Lower leg skin (tissue), 4 donors: ENCODE measurements around the gene URI1. TPM values are rescaled to one million over a fixed set of nuclear protein-coding genes. Genes with fewer than 3 reads are reported as not detected.

Experiments used
- DNase-seq, 2 donors: peaks; one replicate each; pipeline ENCODE4 v3.0.0-alpha.2; 2019; ENCODE audit warnings: low spot score in 2 of 2
- H3K4me3 ChIP-seq: fragments of 200-600 bp; sonication (generic); 2 replicates; pipeline ENCODE4 v1.5.1; 2017; ENCODE audit warnings: mild to moderate bottlenecking, low read depth; ENCODE audit not compliant: poor library complexity, severe bottlenecking
- CTCF ChIP-seq, 3 donors: fragments of 450-650 bp; IDR thresholded peaks; one replicate each; pipeline ENCODE4 v1.5.1; 2016; ENCODE audit warnings: antibody characterized with exemption in 3 of 3, mild to moderate bottlenecking in 3 of 3, moderate library complexity in 2 of 3
- POLR2A ChIP-seq, 2 donors: fragments of 450-650 bp; IDR thresholded peaks; one replicate each; pipeline ENCODE4 v1.6.1; 2016 to 2017; ENCODE audit warnings: antibody characterized with exemption in 2 of 2, mild to moderate bottlenecking in 1 of 2, moderate library complexity in 1 of 2
- WGBS, 2 donors: methylation state at CpG; one replicate each; pipeline ENCODE4 v1.1.5; 2018; 5-methylcytosine and 5-hydroxymethylcytosine counted together
- intact Hi-C: fragments of 100-400 bp; cut with DNase I; formaldehyde crosslinking; loops from one replicate; pipeline ENCODE4 v1.15.0; 2023; ENCODE audit warnings: low total_unique reads
- total RNA-seq, 4 donors: library from RNA; depleted of rRNA; stranded (reverse); fragments of >200 nt; gene quantifications; one replicate each; pipeline ENCODE4 v1.1.0, GENCODE V29; 2016

URI1 gene
- total RNA-seq, 4 donors from 2014 or later: 36.6 to 66.0 (median 53.9) TPM

DNA sequence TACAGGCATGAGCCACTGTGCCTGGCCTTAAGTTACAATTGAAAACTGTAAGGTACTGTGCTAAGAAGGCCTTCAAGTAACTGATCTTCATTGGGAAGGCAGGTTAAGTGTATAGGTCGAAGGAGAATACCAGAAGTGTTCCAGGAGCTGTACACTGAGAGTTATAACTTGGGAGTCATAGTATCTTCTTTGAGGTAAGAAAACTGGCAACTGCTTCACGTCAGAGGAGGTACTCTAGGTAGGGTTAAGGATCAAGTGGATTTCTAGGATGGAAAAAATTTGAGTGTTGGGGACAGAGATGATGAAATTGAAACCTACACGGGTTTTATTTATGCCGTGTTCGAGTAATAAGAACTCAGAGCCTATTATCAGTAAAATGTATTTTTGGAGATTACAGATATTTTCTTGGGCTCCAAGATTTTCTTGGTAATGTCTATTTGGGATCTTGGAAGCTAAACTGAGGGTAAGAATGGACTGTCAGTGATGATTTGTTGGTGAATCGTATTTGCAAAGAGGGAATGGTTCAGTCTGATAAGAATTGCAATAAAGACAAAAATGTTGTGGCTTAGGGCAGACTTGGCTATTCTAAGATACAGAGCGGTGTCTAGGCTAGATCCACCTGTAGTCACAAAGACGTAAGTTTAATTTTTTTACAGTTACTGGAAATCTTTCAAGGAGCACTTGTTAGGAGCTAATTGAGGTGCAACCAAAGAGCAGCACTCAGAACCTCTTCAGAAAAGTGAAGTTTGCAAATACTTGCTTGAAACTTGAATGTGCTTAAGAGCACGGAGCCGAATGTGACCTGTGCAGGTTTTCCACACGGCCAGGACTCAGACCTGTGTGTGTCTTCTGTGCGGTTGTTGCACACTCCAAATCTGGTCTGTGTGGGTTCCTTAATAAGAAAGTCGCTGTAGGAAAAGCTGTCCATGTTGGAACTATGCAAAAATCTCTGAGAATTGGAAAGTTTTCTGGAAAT lies 102.5 kb downstream of the URI1 start:
- intact Hi-C loops: no loop called here
- H3K4me3 ChIP-seq: no peak overlapping the region
- TF ChIP-seq POLR2A (IDR thresholded peaks at IDR 0.05): no peak
- no peak for TF ChIP-seq CTCF (IDR thresholded peaks at IDR 0.05)
- DNase-seq: no peak
- 94% methylated on average over 13 of the region's 13 CpGs for WGBS, 2 donors

GRCh38 chr19:30046522-30046921 lies 104.5 kb downstream of the URI1 start:
- H3K4me3 ChIP-seq: no peak overlapping the region
- no peak for TF ChIP-seq POLR2A (IDR thresholded peaks at IDR 0.05)
- 42 to 47% methylated on average over 4 of the region's 4 CpGs for WGBS, 2 donors
- intact Hi-C loops: no loop called here
- DNase-seq: no peak

DNA sequence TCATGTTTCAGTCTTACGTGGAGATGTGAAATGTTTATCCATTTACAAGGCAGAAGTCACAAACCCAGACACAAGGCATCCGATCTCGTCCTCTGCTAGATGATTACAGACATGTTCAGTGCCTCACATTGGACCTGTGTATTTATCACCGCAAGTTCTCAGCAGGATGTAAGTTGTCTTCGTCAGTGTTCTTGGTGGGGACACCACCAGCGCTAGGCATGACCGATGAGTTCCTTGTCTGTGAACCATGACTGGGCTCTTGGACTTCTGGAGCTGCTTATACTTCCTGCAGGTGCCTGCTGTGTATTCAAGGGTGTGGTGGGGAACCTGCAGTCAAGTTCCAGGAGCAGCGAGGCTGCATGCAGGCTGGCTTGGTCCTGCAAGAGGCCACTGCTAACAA lies 105.4 kb downstream of the URI1 start:
- WGBS, 2 donors: 90 to 92% methylated on average over 8 of the region's 8 CpGs
- TF ChIP-seq CTCF (IDR thresholded peaks at IDR 0.05): no peak
- no peak for TF ChIP-seq POLR2A (IDR thresholded peaks at IDR 0.05)
- intact Hi-C loops: no loop called here
- DNase-seq: no peak
- H3K4me3 ChIP-seq: no peak overlapping the region

- no peak overlapping the region for H3K4me3 ChIP-seq
- 85 to 87% methylated on average over 4 of the region's 4 CpGs for WGBS, 2 donors
- DNase-seq: no peak
- no peak for TF ChIP-seq POLR2A (IDR thresholded peaks at IDR 0.05)
- no peak for TF ChIP-seq CTCF (IDR thresholded peaks at IDR 0.05)
- intact Hi-C loops: no loop called here
Observed at GRCh38 chr19:30049226-30049625, 107.2 kb downstream of the URI1 start.

DNA sequence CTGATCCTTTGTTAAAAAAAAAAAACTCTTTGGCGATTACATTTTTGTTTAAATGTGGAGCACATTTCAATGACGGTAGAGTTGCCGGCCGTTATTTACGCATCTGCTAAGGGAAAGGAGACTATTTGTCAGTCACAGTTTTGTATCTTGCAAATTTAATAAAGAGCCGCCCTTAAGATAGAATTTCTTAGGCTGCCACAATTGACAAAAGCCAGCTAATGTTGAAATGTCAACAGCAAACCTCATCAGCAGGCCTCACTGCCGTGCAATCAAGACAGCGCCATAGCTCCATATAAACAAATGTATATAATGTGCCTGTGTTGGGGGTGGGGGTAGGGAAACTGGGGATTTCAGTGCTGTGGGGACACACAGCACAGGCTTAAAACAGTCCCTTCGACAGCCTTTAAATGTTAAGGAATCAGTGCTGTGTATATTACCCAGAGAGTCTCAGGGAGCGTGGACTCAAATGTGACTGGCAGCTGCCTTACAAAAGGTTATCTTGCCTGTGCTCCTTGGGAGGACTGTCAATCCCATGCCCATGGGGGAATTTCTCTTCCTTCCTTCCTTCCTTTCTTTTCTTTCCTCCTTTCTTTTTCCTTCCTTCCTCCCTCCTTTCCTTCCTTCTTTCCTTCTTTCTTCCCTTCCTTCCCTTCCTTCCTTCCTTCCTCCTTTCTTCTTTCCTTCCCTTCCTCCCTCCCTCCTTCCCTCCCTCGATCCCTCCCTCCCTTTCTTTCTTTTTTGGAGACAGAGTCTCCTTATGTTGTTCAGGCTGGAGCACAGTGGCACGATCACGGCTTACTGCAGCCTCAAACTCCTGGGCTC lies 108.0 kb downstream of the URI1 start:
- no peak overlapping the region for H3K4me3 ChIP-seq
- no peak for DNase-seq
- intact Hi-C loops: no loop called here
- TF ChIP-seq CTCF (IDR thresholded peaks at IDR 0.05) (no peak), POLR2A (IDR thresholded peaks at IDR 0.05) (no peak)
- 74 to 79% methylated on average over 13 of the region's 13 CpGs for WGBS, 2 donors
